GM19452 (cell line): ENCODE measurements around the gene UCKL1.
A peak's percentile ranks its signal among the peaks of the same experiment; 100 is the strongest.
"Not testable (repeated sequence)": the region's sequence is repeated elsewhere in the genome, so short reads cannot be mapped to it uniquely, and the experiment has no call there.

Experiments
- ATAC-seq: cut with Tn5 transposase; IDR thresholded peaks from one replicate; pipeline ENCODE4 v1.9.1; 2021; ENCODE audit not compliant: unreplicated experiment

Gene UCKL1

GRCh38 chr20:63924241-63924640 is 32.0 kb downstream of the UCKL1 start:
- ATAC-seq: no peak

GRCh38 chr20:63923651-63924050 is 32.6 kb downstream of the UCKL1 start:
- ATAC-seq: no peak

- no peak for ATAC-seq
These were observed 36.0 kb downstream of the UCKL1 start for GRCh38 chr20:63920226-63920625.

GRCh38 chr20:63919130-63919529 is 37.1 kb downstream of the UCKL1 start:
- no peak for ATAC-seq

- no peak for ATAC-seq
These were observed 38.4 kb downstream of the UCKL1 start for GRCh38 chr20:63917811-63918210.

GRCh38 chr20:63916371-63916939 is 39.8 kb downstream of the UCKL1 start:
- ATAC-seq: not testable (repeated sequence)

GRCh38 chr20:63915471-63915870 is 40.7 kb downstream of the UCKL1 start:
- ATAC-seq: no peak

DNA sequence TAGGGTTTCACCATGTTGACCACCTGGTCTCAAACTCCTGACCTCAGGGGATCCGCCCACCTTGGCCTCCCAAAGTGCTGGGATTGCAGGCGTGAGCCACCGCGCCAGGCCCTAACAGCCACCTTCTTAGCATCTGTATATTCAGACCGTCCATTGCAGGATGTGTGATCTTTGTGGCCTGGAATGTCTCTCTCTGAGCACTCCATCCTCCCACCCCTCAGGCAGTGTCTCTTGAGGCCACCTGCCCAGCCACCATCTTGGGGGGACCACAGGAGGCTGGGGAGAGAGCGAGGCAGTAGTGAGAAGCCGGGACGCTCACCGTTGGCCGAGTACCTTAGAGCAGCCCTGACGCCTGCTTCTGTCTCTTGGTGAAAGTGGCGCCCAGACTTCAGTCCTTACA is 42.4 kb downstream of the UCKL1 start:
- no peak for ATAC-seq

DNA sequence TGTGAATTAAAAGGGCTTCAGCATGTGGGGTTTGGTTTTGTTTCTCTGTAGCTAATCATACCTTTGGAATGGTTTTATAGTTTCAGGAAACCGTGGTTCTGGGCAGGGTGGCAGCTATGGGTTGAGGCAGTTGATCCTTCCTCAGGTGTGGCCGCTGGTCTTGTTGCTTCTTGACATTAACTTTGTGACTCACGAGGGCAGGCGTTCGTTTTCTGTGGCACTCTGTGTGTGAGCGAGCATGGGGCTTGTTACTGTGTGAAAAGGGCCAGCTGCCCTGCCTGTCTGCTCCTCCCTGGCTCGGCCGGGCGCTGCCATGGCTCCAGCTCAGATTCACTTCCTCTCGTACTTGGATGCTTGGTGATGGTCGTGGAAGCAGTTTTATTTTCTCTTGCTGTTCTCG is 45.0 kb downstream of the UCKL1 start:
- ATAC-seq: no peak

- no peak for ATAC-seq
These were observed 48.1 kb downstream of the UCKL1 start for GRCh38 chr20:63908008-63908682.

GRCh38 chr20:63903796-63904561 is 52.2 kb downstream of the UCKL1 start:
- ATAC-seq: no peak

DNA sequence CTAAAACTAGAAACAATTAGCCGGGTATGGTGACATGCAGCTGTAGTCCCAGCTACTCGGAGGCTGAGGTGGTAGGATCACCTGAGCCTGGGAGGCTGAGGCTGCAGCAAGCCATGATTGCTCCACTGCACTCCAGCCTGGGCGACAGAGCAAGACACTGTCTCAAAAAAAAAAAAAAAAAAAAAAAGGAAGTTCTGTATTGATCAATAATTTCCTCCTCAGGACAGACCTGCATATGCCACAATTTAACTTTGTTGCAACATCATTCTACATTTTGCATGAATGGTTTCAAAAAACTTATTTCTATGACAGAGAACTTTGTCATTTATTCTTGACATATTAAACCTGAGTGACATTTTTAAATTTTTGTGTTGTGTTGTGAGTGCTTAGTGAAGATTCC is 55.8 kb downstream of the UCKL1 start:
- ATAC-seq: no peak

DNA sequence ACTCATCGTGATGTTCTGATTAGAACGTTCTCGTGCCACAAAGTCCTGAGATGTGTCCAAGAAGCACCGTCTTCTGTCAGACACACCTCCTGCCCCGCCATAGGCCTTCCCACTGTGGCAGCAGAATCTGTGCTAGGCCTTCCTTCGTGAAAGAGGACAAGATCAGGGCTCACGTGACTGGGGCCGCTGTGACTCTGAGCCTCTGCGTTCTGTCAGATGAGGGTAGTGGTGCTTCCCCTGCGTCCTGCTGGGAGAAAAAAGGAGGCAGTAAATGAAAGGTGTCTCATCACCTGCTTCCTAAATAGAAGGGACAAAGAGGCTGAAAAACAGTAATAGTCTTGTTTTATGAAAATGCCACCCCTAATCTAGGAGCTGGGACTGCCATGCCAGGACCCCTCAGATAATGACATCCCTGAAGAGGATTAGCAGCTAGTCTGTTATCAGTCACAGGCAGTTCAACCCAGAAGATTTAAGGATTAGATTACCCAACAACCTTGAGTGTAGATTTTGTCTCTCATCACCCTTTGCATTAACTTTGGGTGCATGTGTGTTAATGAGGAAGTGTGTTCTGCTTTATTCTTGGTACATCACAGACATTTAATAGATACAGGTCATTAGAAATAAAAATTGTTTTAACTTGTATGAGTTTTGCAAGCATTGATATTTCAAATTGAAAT is 57.2 kb downstream of the UCKL1 start:
- no peak for ATAC-seq

DNA sequence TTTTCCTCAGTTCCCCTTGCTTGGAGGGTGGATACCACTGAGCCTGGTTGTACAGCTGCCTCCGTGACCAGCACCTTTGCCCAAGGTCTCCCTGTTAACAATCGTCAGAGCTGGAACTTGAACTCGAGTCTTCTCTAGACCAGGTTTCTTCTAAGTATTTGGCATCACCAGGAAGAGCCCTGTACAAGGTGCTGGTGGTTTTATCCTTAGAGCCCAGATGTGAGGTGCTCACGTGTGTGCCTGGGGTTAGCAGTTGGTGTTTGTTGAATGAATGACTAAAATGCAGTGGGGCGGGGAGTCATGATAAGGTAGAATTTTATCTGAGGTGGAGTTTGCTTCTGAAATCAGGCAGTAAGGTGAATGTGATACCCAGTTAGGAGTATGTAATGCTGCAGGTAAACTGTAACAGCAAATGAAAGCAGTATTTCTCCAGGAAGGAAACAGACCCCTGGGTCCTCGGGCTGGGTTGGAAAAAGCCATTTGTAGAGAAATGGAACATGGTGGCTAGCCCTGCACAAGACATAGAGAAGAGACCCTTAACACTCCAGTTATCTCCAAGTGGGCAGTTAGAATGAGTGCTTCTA is 58.1 kb downstream of the UCKL1 start:
- ATAC-seq: no peak

GRCh38 chr20:63896264-63897105 is 59.7 kb downstream of the UCKL1 start:
- ATAC-seq: no peak

DNA sequence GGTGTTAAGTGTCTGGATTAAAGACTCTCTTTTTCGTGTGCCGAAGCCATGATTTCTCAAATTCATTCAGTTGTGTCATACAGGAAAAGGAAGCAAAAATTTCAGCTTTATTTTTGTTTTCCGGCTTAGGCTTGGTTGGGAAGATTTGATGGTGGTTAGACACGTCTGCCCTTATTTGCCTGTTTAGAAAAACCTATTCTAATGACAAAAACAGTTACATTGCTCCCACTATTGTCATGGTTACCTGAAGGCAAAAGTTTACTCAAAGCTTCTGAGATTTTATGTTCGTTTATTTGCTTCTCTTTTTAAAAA is 60.3 kb downstream of the UCKL1 start:
- no peak for ATAC-seq

- ATAC-seq: peak; percentile 10
These were observed 60.8 kb downstream of the UCKL1 start for GRCh38 chr20:63895202-63895951.

- peak; percentile 76 for ATAC-seq
These were observed 61.6 kb downstream of the UCKL1 start, which contains the start of gene DNAJC5 for GRCh38 chr20:63894358-63895201. TSS of gene DNAJC5 (plus strand) at chr20:63895126. CDS start at chr20:63928346, 33,220 bp downstream.

- no peak for ATAC-seq
These were observed 62.2 kb downstream of the UCKL1 start for GRCh38 chr20:63893999-63894357.
